Activated CD4-positive, alpha-beta T cell treated with anti-CD3 and anti-CD28 coated beads, Interleukin-2, amount 50 U/mL, for 1 hour (primary cell): ENCODE data around the gene LRRC8B.
A peak's percentile ranks its signal among the peaks of the same experiment; 100 is the strongest.
"Not testable (repeated sequence)": the region's sequence is repeated elsewhere in the genome, so short reads cannot be mapped to it uniquely, and the experiment has no call there.

Experiments used
- DNase-seq: peaks from one replicate; pipeline ENCODE4 v3.0.0-alpha.2; 2020

Gene LRRC8B

DNA sequence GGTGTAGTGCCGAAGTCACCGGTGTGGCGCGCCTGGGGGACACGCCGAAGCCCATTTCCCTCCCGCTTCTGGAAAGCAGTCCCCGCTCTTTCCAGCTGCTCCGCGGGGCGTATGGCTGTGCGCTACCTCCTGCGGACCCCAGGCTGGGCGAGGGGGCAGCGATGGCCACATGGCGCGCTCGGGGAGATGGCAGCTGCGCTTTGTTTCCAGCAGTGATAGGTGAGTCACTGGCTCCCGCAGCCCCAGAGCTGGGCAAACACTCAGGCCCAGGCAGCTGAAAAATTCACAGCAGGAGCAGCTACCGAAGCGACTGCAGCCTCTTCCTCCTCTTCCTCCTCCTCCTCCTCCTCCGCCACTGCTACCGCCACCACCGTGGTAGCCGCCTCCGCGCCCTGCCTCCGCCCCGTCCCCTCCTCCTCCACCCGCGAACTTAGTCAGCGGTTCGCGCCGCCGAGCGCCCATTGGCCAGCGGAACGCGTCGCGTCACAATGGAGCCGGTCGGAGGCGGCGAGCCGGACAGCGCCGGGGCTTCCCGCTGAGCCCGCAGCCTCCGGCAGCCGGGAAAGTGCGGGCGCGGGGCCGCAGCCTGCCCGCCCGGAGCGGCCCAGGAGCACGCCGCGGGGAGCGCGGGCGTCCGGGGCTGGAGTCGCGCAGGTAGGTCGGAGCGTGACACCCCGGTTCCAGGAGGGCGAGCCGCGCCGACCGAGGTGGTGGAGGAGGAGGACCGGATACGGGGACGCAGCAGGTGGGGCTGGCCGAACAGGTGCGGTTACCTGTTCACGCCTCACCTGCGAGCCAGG lies at the start of gene LRRC8B:
LRRC8B (plus strand) TSS at position 461 of the 800 bp plus-strand sequence. CDS start 57,822 bp downstream, outside the sequence.
- DNase-seq = peak; percentile 87

DNA sequence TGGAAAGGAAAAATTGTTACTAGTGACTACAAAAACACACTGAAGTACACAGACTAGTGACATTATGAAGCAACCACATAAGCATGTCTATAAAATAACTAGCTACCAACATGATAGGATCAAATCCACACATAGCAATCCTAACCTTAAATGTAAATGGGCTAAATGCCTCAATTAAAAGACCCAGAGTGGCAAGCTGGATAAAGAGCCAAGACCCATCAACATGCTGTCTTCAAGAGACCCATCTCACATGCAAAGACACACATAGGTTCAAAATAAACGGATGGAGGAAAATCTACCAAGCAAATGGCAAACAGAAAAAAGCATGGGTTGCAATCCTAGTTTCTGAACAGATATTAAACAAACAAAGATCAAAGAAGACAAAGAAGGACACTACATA lies 49.4 kb upstream of the LRRC8B start:
- DNase-seq = no peak

GRCh38 chr1:89476072-89476471 lies 48.6 kb upstream of the LRRC8B start:
- DNase-seq = no peak

GRCh38 chr1:89483010-89483756 lies 41.4 kb upstream of the LRRC8B start:
- DNase-seq = peak; percentile 78

GRCh38 chr1:89483757-89484077 lies 40.9 kb upstream of the LRRC8B start:
- no peak for DNase-seq

- no peak for DNase-seq
Measured at GRCh38 chr1:89484092-89485038, 40.3 kb upstream of the LRRC8B start.

- DNase-seq = no peak
Measured at GRCh38 chr1:89487972-89488371, 36.7 kb upstream of the LRRC8B start.

DNA sequence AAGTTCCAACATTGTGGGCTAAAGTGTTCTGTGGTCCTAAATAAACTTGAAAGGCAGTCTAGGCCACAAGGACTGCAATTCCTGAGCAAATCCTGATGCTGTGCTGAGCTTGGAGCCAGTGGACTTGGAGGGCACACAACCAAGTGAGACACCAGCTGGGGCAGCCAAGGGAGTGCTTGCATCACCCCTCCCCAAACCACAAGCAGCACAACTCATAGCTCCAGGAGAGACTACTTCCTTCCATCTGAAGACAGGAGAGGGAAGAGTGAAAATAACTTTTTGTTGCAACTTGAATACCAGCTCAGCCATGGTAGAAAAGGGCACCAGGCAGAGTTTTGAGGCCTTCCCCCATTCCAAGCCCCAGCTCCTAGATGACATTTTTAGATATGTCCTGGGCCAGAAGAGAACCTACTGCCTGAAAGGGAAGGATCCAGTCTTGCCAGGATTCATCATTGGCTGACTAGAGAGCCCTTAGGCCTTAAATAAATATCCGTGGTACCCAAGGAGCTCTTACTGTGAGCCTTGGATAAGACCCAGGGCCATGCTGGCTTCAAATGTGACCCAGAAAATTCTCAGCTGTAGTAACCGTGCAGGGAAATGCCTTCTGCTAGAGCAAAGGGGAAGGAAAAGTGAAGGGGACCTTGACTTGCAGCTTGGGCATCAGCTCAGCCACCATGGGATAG lies 35.4 kb upstream of the LRRC8B start:
- DNase-seq = no peak

- no peak for DNase-seq
Measured at GRCh38 chr1:89490389-89490788, 34.2 kb upstream of the LRRC8B start.

- no peak for DNase-seq
Measured at GRCh38 chr1:89499320-89499719, 25.3 kb upstream of the LRRC8B start.

DNA sequence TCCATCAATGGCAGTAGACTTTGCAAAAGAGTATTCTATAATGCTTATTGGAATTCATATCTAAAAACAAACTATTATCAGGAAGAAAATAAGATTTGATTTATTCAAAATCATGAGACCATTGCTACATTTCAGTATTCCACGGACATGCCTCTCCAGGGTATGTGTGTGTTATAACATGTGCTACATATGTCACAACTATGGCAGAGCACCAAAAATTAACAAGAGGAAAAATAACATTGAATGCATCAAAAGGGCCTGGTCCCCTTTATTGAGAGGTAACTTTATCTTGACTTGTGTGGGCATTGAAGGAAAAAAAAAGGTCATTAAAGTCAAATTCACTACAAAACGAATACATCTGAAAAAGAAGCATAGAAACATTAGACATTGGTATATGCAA lies 22.6 kb upstream of the LRRC8B start:
- no peak for DNase-seq

DNA sequence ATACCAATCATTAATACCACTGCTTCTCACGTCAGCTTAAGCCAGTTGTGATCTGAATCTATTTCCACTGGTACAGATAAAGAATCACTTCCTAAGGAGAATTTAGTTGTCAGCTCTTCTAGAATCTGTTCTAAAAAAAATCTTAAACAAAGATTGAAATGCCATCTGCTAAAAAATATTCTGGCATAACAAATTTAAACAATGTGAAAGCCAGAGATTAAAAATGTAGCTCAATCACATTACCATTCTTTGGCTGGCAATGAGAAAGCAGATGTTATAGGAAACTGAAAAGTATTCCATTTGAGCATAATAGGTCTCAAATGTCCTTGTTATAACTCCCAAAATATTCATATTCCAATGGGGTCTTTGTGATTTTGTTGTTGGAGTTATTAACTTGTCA lies 21.7 kb upstream of the LRRC8B start:
- DNase-seq = no peak

DNA sequence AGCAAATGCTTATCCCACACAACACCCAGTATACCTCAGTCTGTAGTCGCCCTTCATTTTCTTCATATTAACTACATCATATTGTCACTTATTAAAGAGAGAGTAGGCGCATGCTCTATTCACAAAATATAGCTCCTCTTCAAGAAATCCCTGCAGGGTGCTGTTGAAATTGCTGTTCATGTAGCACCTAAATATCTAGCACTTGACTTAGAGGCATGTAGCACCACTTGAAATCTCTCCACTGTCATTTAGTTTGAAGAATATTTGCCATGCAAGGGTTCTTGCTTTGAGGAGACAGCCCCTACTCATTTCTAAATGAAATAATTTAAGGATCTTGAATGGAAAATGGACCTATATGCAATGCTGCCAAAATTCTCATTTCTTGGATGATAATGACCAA lies 20.9 kb upstream of the LRRC8B start:
- DNase-seq = no peak

DNA sequence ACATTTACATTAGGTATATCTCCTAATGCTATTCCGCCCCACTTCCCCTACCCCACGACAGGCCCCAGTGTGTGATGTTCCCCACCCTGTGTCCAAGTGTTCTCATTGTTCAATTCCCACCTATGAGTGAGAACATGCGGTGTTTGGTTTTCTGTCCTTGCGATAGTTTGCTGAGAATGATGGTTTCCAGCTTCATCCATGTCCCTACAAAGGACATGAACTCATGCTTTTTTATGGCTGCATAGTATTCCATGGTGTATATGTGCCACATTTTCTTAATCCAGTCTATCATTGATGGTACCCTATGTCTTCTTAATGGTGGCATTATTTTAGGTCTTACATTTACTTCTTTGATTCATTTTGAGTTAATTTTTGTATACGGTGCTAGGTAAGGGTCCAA lies 14.6 kb upstream of the LRRC8B start:
- DNase-seq = not testable (repeated sequence)

- no peak for DNase-seq
Measured at GRCh38 chr1:89512996-89513720, 11.5 kb upstream of the LRRC8B start.

DNA sequence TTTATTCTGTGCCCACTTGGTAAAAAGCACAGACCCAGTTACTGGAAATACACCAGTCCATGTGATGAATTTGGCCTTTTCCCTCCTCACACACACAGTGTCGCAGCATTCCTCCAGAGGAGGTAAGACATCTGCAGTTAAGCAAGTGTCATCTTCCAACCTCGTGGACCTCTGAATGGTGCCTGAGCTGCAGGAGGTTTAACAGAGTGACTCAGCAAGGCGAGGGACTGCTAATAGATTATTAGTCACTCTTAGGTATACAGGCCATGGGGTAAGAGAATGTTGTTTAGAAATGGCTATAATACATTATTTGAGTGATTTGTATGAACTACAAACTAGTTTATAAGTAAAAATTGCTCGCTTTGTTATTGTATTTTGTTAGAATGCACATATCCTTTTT lies 8.6 kb upstream of the LRRC8B start:
- no peak for DNase-seq

- DNase-seq = no peak
Measured at GRCh38 chr1:89518221-89518631, 6.4 kb upstream of the LRRC8B start.

GRCh38 chr1:89519779-89520358 lies 4.8 kb upstream of the LRRC8B start:
- DNase-seq = peak; percentile 37

- not testable (repeated sequence) for DNase-seq
Measured at GRCh38 chr1:89521977-89522376, 2.7 kb upstream of the LRRC8B start.

- DNase-seq = peak; percentile 50
Measured at GRCh38 chr1:89523572-89524368, 859 bp upstream of the LRRC8B start.
